Thyroid gland (tissue), 4 donors: ENCODE results near the gene UBE4B.

ENCODE experiments used
- POLR2A ChIP-seq, 2 donors: fragments of 450-650 bp; IDR thresholded peaks; one replicate each; pipeline ENCODE4 v1.6.1; 2017; ENCODE audit warnings: antibody characterized with exemption in 2 of 2, mild to moderate bottlenecking in 2 of 2, moderate library complexity in 1 of 2
- TF ChIP-seq, protein P1 (sequence below), 6 experiments: fragments of 200-600 bp in 3 of 6; fragments of 450-650 bp in 3 of 6; sonication (generic) in 3 of 6; IDR thresholded peaks; one replicate each; pipeline ENCODE4 v1.5.1; 2016 to 2019; ENCODE audit warnings: antibody characterized with exemption in 6 of 6, mild to moderate bottlenecking in 2 of 6, inconsistent platforms in 1 of 6, moderate library complexity in 1 of 6

DNA sequence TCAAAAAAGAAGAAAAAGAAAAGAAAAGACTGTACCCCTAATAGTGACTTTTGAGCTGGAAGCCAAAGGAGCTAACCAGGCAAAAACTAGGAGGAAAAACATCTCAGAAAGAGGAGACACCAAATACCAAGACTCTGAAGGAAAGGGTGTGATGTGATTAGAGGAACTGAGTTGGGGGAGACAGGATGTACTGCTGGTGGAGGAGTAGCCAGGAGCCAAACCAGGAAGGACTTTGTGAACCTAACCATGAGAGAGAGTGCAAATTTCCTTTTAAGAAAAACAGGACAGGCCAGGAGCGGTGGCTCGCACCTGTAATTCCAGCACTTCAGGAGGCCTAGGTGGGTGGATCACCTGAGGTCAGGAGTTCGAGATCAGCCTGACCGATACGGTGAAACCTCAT, 39.8 kb upstream of the UBE4B start:
- TF ChIP-seq, protein P1, sequence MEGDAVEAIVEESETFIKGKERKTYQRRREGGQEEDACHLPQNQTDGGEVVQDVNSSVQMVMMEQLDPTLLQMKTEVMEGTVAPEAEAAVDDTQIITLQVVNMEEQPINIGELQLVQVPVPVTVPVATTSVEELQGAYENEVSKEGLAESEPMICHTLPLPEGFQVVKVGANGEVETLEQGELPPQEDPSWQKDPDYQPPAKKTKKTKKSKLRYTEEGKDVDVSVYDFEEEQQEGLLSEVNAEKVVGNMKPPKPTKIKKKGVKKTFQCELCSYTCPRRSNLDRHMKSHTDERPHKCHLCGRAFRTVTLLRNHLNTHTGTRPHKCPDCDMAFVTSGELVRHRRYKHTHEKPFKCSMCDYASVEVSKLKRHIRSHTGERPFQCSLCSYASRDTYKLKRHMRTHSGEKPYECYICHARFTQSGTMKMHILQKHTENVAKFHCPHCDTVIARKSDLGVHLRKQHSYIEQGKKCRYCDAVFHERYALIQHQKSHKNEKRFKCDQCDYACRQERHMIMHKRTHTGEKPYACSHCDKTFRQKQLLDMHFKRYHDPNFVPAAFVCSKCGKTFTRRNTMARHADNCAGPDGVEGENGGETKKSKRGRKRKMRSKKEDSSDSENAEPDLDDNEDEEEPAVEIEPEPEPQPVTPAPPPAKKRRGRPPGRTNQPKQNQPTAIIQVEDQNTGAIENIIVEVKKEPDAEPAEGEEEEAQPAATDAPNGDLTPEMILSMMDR (IDR thresholded peaks at IDR 0.05): no peak
- no peak for TF ChIP-seq POLR2A (IDR thresholded peaks at IDR 0.05)
